T-helper 2 cell (primary cell): ENCODE data around the gene PTPRD.

ENCODE experiments used
- DNase-seq, 5 experiments: peaks; one replicate each; pipeline versions ENCODE4 v3.0.0 to v3.0.0-alpha.2; 2012 to 2022

The PTPRD gene

GRCh38 chr9:10045598-10045997 is 567.2 kb downstream of the PTPRD start:
- no peak for DNase-seq

- DNase-seq = no peak
These were observed 571.0 kb downstream of the PTPRD start for GRCh38 chr9:10041726-10042229.

- DNase-seq = no peak
These were observed 576.7 kb downstream of the PTPRD start for GRCh38 chr9:10036095-10036494.

- DNase-seq = no peak
These were observed 580.6 kb downstream of the PTPRD start for GRCh38 chr9:10032166-10032565.

- no peak for DNase-seq
These were observed 586.3 kb downstream of the PTPRD start for GRCh38 chr9:10026443-10026984.

GRCh38 chr9:10015755-10016154 is 597.0 kb downstream of the PTPRD start:
- DNase-seq = no peak

- DNase-seq = no peak
These were observed 597.9 kb downstream of the PTPRD start for GRCh38 chr9:10014889-10015288.

GRCh38 chr9:10009401-10009800 is 603.4 kb downstream of the PTPRD start:
- DNase-seq = no peak

- no peak for DNase-seq
These were observed 604.6 kb downstream of the PTPRD start for GRCh38 chr9:10008101-10008799.

GRCh38 chr9:10007356-10007755 is 605.4 kb downstream of the PTPRD start:
- DNase-seq = no peak

GRCh38 chr9:10005206-10005605 is 607.6 kb downstream of the PTPRD start:
- DNase-seq = no peak

- DNase-seq = no peak
These were observed 609.8 kb downstream of the PTPRD start for GRCh38 chr9:10003047-10003446.

- DNase-seq = no peak
These were observed 612.1 kb downstream of the PTPRD start for GRCh38 chr9:10000669-10001068.

- DNase-seq = no peak
These were observed 614.1 kb downstream of the PTPRD start for GRCh38 chr9:9998491-9999287.

GRCh38 chr9:9997585-9997984 is 615.2 kb downstream of the PTPRD start:
- DNase-seq = no peak

- DNase-seq = no peak
These were observed 616.5 kb downstream of the PTPRD start for GRCh38 chr9:9996259-9996658.

GRCh38 chr9:9992936-9993335 is 619.9 kb downstream of the PTPRD start:
- no peak for DNase-seq

GRCh38 chr9:9973062-9973461 is 639.7 kb downstream of the PTPRD start:
- DNase-seq = no peak

- DNase-seq = no peak
These were observed 642.3 kb downstream of the PTPRD start for GRCh38 chr9:9970514-9970913.

- no peak for DNase-seq
These were observed 649.0 kb downstream of the PTPRD start for GRCh38 chr9:9963841-9964240.

GRCh38 chr9:9961934-9962333 is 650.9 kb downstream of the PTPRD start:
- DNase-seq = no peak

- DNase-seq = no peak
These were observed 651.3 kb downstream of the PTPRD start for GRCh38 chr9:9961487-9961886.

GRCh38 chr9:9951556-9952160 is 661.1 kb downstream of the PTPRD start:
- no peak for DNase-seq
